GM12878 (cell line): Measurements from ENCODE around the gene CARD10.

Experiments used
- EED ChIP-seq: sonication (generic); IDR thresholded peaks from 2 replicates; pipeline ENCODE4 v1.6.1; 2016; ENCODE audit warnings: antibody characterized with exemption, low read depth
- TAF1 ChIP-seq: IDR thresholded peaks from 2 replicates; pipeline ENCODE4 v1.6.1; 2011; ENCODE audit warnings: mild to moderate bottlenecking, low read depth, low read length, borderline replicate concordance
- ZNF274 ChIP-seq: IDR thresholded peaks from one replicate; pipeline ENCODE4 v1.8.0; 2011; ENCODE audit not compliant: insufficient read length, insufficient read depth
- ZSCAN29 ChIP-seq: fragments of 450-650 bp; IDR thresholded peaks from 2 replicates; pipeline ENCODE4 v1.6.1; 2017; ENCODE audit warnings: mild to moderate bottlenecking, moderate library complexity
- TF ChIP-seq, protein P1 (sequence below), 3 experiments: IDR thresholded peaks in 2 of 3; conservative IDR thresholded peaks in 1 of 3; 2 replicates each; pipeline ENCODE4 v1.5.1; 2011; ENCODE audit warnings: low read depth in 3 of 3, low read length in 3 of 3, mild to moderate bottlenecking in 3 of 3, control low read depth in 2 of 3, moderate library complexity in 2 of 3, inconsistent platforms in 1 of 3, mixed read lengths in 1 of 3; ENCODE audit not compliant: control insufficient read depth in 2 of 3, insufficient read depth in 1 of 3; ENCODE audit errors: extremely low read depth in 1 of 3

DNA sequence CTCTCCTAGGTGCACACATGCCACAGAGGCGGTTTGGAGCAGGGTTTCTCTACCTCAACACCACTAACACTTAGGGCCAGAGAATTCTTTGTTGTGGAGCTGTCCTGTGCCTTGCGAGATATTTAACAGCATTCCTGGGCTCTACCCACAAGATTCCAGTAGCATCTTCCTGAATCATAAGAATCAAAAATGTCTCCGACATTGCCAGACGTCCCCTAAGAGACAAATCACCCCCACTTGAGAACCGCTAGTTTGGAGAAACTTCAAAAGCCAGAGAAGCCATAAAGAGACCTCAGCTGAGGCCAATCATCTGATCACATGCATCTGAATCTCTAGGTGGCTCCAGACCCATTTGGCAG is 49.1 kb downstream of the CARD10 start:
- no peak for TF ChIP-seq ZNF274
- no peak for TF ChIP-seq ZSCAN29
- no peak for TF ChIP-seq EED
- TF ChIP-seq, protein P1, sequence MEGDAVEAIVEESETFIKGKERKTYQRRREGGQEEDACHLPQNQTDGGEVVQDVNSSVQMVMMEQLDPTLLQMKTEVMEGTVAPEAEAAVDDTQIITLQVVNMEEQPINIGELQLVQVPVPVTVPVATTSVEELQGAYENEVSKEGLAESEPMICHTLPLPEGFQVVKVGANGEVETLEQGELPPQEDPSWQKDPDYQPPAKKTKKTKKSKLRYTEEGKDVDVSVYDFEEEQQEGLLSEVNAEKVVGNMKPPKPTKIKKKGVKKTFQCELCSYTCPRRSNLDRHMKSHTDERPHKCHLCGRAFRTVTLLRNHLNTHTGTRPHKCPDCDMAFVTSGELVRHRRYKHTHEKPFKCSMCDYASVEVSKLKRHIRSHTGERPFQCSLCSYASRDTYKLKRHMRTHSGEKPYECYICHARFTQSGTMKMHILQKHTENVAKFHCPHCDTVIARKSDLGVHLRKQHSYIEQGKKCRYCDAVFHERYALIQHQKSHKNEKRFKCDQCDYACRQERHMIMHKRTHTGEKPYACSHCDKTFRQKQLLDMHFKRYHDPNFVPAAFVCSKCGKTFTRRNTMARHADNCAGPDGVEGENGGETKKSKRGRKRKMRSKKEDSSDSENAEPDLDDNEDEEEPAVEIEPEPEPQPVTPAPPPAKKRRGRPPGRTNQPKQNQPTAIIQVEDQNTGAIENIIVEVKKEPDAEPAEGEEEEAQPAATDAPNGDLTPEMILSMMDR (IDR thresholded peaks at IDR 0.05 in 2 of 3, conservative IDR thresholded peaks at IDR 0.05 in 1 of 3; ENCODE audit: control insufficient read depth in 2 of 3, extremely low read depth in 1 of 3, insufficient read depth in 1 of 3, low read depth in 3 of 3, low read length in 3 of 3): no peak
- no peak for TF ChIP-seq TAF1
